GM23338 (cell line): ENCODE measurements around the gene THBS2. TPM values are rescaled to one million over a fixed set of nuclear protein-coding genes. Genes with fewer than 3 reads are reported as not detected.

ENCODE experiments used
- ATAC-seq: fragments of 200-7000 bp; cut with Tn5 transposase; 3 replicates; pipeline ENCODE4 v1.9.1; 2020
- DNase-seq: peaks from one replicate; pipeline ENCODE4 v3.0.0-alpha.2; 2015; ENCODE audit warnings: low spot score
- H2AFZ ChIP-seq: fragments of 200-600 bp; sonication (generic); 2 replicates; pipeline ENCODE4 v1.8.0; 2016; ENCODE audit warnings: antibody characterized with exemption, mild to moderate bottlenecking, moderate library complexity
- H3F3A ChIP-seq: fragments of 200-600 bp; sonication (generic); replicated peaks from 2 replicates; pipeline ENCODE4 v1.8.0; 2017; ENCODE audit warnings: antibody characterized with exemption, mixed run types, low read depth
- H3K27ac ChIP-seq: fragments of 200-600 bp; sonication (generic); 2 replicates; pipeline ENCODE4 v1.6.1; 2016; ENCODE audit warnings: low read depth
- H3K27me3 ChIP-seq: fragments of 200-600 bp; sonication (generic); 2 replicates; pipeline ENCODE4 v1.8.0; 2016; ENCODE audit warnings: mild to moderate bottlenecking, mixed run types, moderate library complexity; ENCODE audit not compliant: insufficient read depth
- H3K36me3 ChIP-seq: fragments of 200-600 bp; sonication (generic); 2 replicates; pipeline ENCODE4 v1.8.0; 2016; ENCODE audit warnings: mild to moderate bottlenecking; ENCODE audit not compliant: insufficient read depth
- H3K4me1 ChIP-seq: fragments of 200-600 bp; sonication (generic); 2 replicates; pipeline ENCODE4 v1.8.0; 2016; ENCODE audit warnings: mild to moderate bottlenecking, moderate library complexity; ENCODE audit not compliant: insufficient read depth
- H3K4me2 ChIP-seq: fragments of 200-600 bp; sonication (generic); 2 replicates; pipeline ENCODE4 v1.7.1; 2017; ENCODE audit warnings: mixed run types
- H3K4me3 ChIP-seq: fragments of 200-600 bp; sonication (generic); 2 replicates; pipeline ENCODE4 v1.6.1; 2016; ENCODE audit warnings: mixed run types
- H3K79me2 ChIP-seq: fragments of 200-600 bp; sonication (generic); replicated peaks from 2 replicates; pipeline ENCODE4 v1.8.0; 2017; ENCODE audit warnings: mild to moderate bottlenecking; ENCODE audit not compliant: insufficient read depth
- H3K9me2 ChIP-seq: fragments of 200-600 bp; sonication (generic); 2 replicates; pipeline ENCODE4 v1.8.0; 2017; ENCODE audit not compliant: insufficient read depth
- H4K20me1 ChIP-seq: fragments of 200-600 bp; sonication (generic); replicated peaks from 2 replicates; pipeline ENCODE4 v1.8.0; 2017; ENCODE audit warnings: mild to moderate bottlenecking; ENCODE audit not compliant: insufficient read depth
- H3K27ac Mint-ChIP-seq: 2 replicates; pipeline ENCODE4 v1.8.0; 2020; ENCODE audit warnings: inconsistent platforms, mild to moderate bottlenecking, moderate library complexity, mixed read lengths
- H3K27me3 Mint-ChIP-seq: 3 replicates; pipeline ENCODE4 v1.8.0; 2022; ENCODE audit warnings: low read depth, mild to moderate bottlenecking, moderate library complexity, mixed read lengths, inconsistent platforms; ENCODE audit not compliant: insufficient read depth, poor library complexity
- H3K36me3 Mint-ChIP-seq: 3 replicates; pipeline ENCODE4 v1.8.0; 2021; ENCODE audit warnings: low read depth, mild to moderate bottlenecking, inconsistent platforms, moderate library complexity, mixed read lengths
- H3K4me1 Mint-ChIP-seq: 3 replicates; pipeline ENCODE4 v1.8.0; 2020; ENCODE audit warnings: mild to moderate bottlenecking, inconsistent platforms, mixed read lengths
- H3K4me3 Mint-ChIP-seq: 3 replicates; pipeline ENCODE4 v1.8.0; 2021; ENCODE audit warnings: moderate library complexity, mild to moderate bottlenecking, inconsistent platforms, mixed read lengths
- H3K9me3 Mint-ChIP-seq: 3 replicates; pipeline ENCODE4 v1.8.0; 2020; ENCODE audit warnings: moderate library complexity, mild to moderate bottlenecking, inconsistent platforms, mixed read lengths
- JUNB ChIP-seq: IDR thresholded peaks from one replicate; pipeline ENCODE4 v1.6.1; 2016; ENCODE audit warnings: antibody characterized with exemption; ENCODE audit not compliant: unreplicated experiment
- NANOG ChIP-seq: IDR thresholded peaks from 2 replicates; pipeline ENCODE4 v1.6.1; 2016; ENCODE audit warnings: antibody characterized with exemption, borderline replicate concordance
- ZNF462 ChIP-seq: fragments of 250-450 bp; sonication (Bioruptor Pico); IDR thresholded peaks from 2 replicates; pipeline ENCODE4 v1.5.0; 2020; ENCODE audit warnings: mild to moderate bottlenecking, moderate library complexity
- polyA plus RNA-seq: library from polyadenylated mRNA; unstranded; fragments of >200 nt; fragmentation: Nextera tagmentation; extraction: Ambion mirVana; gene quantifications from 2 replicates; pipeline ENCODE4 v1.2.1, GENCODE V29; 2016
- total RNA-seq: library from RNA; depleted of rRNA; stranded (reverse); fragments of >200 nt; shearing (Covaris generic); gene quantifications from 2 replicates; pipeline ENCODE4 v1.2.3, GENCODE V29; 2014

THBS2 gene
- total and polyA plus RNA-seq, 2 experiments from 2014 or later = 7.9 to 44.7 TPM

DNA sequence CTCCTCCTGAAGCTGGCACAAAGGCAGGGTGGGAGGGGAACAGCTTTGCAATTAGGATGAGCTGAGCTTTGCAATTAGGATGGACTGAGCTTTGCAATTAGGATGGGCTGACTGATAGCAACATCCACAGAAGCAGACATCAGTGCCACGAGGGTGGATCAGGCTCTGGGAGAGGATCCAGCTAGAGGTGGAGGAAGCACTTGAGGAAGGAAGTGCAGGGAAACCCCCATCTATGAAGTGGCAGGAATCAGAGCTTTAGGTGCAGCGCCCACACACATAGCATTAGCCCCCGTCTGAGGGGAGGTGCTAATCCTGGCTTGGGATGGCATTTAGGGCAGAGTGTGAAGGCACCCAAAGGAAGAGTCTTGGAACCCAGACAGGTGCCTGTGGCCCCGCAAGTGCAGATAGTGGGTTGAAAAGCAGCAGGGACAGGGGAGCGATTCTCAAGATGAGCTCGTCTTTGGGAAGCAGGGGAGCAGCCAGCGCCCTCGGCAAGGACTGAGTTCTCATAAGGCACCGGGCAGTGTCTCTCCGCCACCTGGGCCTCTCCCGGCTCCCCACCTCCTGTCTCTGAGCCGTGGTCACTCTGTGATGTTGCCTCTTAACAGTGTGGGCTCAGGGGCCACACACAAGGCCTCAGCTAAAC is 12.0 kb upstream of the THBS2 start (continued):
- no peak for TF ChIP-seq ZNF462 (CRISPR knock-in tag)

- Mint-ChIP-seq H3K9me3 (peaks cover 11% of the 10 kb centered on the region; the same call in 2 of the 3 replicates), H3K36me3 (peaks cover 10% of the 10 kb centered on the region; the same call in 1 of the 3 replicates), H3K4me3 (no peak overlapping the region), H3K27ac (no peak overlapping the region), H3K4me1 (peaks cover 6% of the 10 kb centered on the region; the same call in 2 of the 3 replicates), H3K27me3 (peaks cover 3% of the 10 kb centered on the region)
- Histone ChIP-seq H3K27me3 (no peaks in the 10 kb centered on the region), H3K9me2 (peaks cover 6% of the 10 kb centered on the region; the same call in 1 of the 2 replicates), H3K4me2 (no peak overlapping the region), H3K4me3 (no peak overlapping the region), H4K20me1 (no peaks in the 10 kb centered on the region), H3K36me3 (no peaks in the 10 kb centered on the region; the same call in 1 of the 2 replicates), H3K79me2 (no peaks in the 10 kb centered on the region), H3F3A (no peaks in the 10 kb centered on the region), H2AFZ (no peak overlapping the region; the same call in 1 of the 2 replicates), H3K27ac (no peak overlapping the region), H3K4me1 (no peaks in the 10 kb centered on the region)
- TF ChIP-seq JUNB (no peak), NANOG (no peak)
- ATAC-seq (no peak), DNase-seq (no peak)
Observed at GRCh38 chr6:169263836-169264608, 10.4 kb upstream of the THBS2 start.
